ENCODE data around the gene BCORL1.

The BCORL1 gene

DNA sequence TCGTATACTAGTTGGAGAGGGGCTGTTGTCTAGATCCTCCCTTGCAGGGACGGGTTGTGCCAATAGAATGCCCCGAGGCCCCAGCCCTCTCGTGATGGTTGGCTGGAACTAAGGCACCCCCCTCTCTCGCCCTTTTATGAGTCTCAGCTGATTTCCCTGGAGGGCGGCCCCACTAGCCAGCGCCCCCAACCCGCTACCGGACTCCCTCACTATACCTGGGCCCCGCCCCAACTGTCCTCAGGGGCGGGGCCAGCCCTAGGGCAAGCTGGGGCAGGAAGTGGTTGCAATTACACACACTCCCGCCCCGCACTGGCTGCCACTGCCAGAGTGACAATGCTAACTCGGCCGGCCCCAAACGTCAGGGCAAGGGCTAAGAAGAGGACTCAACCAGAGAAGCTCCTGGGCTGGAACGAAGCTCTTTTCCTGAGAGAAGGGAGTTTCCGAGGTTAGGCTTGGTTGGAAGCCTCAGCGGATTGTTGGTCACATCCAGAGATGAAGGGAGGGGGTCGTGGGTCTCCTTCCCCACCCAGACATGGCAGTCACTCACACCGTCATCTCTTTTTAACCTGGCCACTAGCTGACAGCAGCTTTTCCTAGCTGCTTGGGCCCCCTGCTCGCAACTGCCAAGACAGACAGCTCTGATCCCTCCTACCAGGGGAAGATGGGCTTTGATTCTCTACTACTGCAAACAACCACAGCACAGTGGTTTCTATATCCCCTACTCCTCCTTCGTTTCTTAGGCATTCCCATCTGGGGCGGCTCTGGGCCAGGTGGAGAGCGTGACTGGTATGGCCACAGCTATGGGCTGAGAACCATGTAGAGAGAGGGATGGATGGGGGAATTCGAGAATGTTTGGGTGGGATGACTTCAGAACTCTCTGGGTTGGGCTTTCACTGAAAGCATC lies 21.0 kb upstream of the BCORL1 start:
- no peak for DNase-seq (ENCODE audit: low spot score)

DNA sequence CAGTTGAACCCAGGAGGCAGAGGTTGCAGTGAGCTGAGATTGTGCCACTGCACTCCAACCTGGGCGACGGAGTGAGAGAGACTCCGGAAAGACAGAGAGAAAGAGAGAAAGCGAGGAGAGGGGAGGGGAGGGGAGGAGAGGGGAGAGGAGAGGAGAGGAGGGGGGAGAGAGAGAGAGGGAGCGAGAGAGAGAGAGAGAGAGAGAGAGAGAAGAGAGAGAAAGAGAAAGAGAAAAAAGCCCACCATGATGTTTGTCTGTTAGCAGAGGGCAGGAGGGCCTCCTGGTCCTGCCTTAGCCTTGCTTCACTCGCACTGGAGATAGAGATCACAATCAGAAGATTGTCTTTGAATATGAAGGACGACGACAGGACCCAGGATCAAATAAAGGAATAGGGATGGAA lies 18.7 kb upstream of the BCORL1 start:
- DNase-seq (ENCODE audit: low spot score): no peak

DNA sequence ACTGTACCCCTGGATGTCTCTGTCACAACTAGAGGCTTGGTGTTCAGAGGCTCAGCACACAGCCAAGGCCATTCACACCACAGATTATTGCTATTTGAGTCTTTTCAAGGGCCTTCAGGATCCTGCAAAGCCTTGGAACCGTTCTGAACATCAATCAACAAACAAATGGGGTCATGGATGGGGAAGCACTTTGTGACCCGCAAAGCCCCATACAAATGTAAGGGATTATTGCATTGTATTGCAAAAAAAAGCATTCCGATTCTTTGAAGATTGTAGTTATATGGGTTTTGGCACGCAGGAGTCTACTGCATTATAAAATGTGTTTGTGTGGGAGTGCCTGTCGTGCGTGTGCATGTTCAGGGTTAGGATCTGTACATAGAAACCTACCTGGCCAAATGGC lies 17.3 kb upstream of the BCORL1 start:
- no peak for DNase-seq (ENCODE audit: low spot score)

DNA sequence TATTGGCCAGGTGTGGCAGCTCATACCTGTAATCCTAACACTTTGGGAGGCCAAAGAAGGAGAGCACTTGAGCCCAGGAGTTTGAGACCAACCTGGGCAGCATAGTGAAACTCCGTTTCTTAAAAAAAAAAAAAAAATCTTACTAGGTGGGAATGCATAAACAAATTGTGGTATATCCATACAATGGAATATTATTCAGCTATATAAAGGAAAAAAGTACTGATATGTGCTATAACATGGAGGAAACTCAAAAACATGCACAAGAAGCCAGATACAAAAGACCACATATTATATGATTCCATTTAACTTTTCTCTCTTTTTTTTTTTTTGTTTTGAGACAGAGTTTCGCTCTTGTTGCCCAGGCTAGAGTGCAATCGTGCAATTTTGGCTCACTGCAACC lies 13.5 kb upstream of the BCORL1 start:
- DNase-seq (ENCODE audit: low spot score): no peak

DNA sequence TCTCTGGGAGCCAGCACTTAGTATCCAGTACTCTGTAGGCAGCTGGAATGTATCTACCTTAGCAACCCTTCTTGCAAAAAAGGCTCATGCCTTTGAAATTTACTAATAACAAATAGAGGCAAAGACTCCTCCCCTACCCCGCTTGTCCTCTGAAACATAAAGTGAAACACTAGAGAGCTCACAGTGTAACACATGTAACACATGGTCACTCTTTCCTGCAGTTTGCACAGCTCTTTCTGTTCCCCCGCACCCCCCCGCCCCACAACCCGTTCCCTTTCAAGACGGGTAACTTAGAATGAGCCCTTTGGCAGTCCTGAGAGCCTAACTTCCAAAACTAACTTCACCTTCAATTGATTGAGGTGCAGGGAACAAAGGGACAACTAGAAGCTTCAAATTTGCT lies 6.0 kb upstream of the BCORL1 start:
- no peak for DNase-seq (ENCODE audit: low spot score)

DNA sequence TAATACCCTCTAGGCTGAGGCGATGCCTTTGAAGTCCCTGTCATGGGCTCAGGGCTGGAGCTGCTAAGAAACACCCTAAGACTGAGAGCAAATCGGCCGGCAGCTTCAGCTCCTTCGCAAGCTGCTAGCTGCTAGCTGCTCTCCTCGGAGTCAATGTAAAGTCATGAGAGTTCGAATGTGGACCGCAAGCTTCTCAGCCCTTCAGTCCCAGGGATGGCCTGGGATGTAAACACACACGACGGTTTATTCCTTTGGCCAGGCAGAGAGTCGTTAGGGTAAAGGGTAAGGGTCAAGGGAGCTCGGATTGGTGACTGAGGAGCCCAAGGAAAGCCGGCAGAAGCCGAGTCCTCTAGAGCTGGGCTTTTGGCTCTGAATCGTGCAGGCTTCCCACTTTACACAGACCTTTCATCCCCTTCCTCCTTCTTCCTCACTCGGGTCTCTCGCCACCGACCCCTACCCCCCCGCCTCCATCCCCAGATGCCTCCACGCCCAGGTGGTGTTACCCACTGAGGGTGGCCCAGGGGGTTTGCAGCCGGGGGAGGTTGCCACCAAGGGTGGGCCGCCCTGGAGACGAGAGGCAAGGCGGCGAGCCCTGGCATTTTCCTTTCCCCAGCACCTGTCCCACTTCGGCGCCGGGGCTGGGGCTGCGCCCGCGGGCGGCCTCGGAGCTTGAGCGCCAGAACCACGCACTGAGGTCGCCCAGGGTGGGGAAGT lies 3.1 kb upstream of the BCORL1 start:
- DNase-seq (ENCODE audit: low spot score): peak; percentile 31

DNA sequence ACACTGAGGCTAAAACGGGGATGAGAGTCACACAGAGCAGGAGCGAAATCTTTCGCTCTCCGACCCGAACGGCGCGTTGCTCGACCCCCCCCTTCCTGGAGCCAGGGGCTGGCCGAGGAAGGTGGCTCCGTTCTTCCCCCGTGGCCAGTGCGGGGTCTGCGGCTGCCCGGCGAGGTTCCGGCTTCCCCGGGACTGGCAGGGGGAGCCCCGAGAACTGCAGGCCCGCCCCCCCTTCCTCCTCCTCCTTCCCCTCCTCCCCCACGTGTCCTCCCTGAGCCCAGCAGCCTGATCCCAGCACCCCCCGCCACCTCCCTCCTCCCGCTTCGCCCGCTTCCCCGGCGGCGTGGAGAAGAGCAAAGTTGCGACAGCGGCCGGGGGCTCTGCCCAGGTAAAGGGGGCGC lies 2.4 kb upstream of the BCORL1 start:
- DNase-seq (ENCODE audit: low spot score): no peak

DNA sequence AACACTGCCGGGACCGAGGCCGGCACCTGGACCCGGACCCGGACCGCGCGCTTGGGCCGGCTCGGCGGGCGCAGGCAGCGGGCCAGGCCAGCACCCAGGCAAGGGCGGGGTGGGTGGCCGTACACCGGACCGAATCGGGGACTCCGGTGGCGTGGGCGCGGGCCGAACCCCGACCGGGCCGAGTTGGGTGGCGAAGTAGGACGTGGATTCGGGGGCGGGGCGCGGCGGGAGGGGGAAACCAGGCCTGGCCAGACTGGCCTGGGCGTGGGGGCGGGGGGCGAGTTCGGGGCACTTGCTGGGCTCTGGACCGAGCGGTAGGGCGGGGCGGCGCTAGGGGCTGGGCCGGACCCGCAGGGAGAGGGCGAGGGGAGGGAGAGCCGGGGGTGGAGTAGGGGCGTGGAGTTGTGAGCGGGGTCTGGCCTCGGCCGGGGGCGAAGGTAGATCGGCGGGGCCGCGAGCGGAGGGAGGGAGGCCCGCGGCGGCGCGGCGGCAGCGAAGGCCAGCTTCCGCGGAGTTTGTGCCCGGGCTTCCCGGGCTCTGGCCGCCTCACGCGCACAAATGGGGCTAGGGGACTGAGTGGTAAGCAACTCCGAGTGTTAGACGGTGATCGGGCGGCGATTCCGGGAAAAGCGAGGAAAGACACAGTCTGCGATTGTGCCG lies 1.8 kb upstream of the BCORL1 start:
- peak; percentile 18 for DNase-seq (ENCODE audit: low spot score)

DNA sequence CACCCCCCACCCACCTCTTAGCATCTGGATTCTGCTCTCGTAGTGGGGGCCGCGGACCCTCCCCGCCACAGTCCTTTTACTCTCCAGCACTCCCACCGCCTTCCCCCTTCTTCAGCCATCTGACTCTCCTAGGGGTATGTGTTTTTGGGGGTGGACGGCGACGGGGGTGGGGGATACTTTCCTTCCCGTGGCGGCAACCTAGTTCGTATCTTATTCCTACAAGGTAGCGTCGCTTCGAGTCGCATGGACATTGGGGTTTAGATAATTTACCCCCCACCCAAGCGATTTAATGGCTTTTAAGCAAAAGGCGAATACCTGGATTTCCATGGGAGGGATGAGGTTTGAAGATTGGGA lies 1.3 kb upstream of the BCORL1 start:
- no peak for DNase-seq (ENCODE audit: low spot score)

DNA sequence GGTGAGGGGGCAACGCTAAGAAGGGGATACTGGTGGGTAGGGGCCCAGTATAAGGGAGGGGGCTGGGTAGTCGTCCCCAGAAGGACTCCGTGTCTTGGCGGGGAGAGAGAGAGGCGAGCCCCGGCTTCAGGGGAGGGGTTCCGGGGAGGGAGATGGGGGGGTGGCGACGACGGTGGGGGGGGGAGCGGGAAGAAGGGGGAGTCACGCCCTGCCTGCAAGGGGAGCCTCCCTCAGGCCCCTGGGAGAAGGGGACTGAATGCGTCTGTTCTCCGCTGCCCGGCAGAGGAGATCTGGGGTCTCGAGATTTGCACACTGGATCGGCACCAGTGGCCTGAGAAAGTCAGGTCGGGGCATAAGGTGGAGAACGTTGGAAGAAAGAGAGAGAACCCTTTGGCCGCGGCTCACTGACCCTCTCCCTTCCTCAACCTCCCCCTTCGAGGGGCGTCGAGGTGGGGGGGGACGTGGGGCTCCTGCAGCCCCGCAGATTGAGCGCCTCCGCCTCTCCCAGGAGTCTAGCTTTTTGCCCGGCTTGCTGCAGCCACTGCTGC lies 609 bp upstream of the BCORL1 start:
- DNase-seq (ENCODE audit: low spot score): peak; percentile 7

DNA sequence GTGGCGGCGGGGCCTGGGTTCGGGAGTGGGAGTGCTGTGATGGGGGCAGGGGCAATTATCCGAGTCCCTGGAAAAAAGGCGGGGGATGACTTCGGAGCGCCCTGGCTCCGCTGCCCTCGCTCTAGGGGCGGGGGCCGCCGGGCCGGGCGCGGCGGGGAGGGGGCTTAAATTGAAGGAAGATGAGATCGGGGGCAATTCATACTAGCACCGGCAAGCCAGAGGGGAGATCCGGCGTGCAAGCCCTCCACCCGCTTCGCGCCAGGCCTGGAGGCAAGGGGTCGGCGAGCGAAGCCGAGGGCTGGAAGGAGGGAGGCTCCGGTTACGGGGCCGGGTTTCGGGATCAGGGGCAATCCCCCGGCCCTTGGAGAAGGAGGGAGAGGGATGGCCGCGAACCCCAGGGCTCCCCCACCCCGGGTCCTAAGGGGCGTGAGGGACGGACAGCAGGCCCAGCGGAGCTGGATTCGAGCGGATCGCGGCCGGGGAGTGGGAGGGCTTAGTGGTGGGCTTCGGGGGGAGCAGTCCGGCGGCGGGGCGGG lies 1.2 kb downstream of the BCORL1 start:
- peak; percentile 24 for DNase-seq (ENCODE audit: low spot score)

DNA sequence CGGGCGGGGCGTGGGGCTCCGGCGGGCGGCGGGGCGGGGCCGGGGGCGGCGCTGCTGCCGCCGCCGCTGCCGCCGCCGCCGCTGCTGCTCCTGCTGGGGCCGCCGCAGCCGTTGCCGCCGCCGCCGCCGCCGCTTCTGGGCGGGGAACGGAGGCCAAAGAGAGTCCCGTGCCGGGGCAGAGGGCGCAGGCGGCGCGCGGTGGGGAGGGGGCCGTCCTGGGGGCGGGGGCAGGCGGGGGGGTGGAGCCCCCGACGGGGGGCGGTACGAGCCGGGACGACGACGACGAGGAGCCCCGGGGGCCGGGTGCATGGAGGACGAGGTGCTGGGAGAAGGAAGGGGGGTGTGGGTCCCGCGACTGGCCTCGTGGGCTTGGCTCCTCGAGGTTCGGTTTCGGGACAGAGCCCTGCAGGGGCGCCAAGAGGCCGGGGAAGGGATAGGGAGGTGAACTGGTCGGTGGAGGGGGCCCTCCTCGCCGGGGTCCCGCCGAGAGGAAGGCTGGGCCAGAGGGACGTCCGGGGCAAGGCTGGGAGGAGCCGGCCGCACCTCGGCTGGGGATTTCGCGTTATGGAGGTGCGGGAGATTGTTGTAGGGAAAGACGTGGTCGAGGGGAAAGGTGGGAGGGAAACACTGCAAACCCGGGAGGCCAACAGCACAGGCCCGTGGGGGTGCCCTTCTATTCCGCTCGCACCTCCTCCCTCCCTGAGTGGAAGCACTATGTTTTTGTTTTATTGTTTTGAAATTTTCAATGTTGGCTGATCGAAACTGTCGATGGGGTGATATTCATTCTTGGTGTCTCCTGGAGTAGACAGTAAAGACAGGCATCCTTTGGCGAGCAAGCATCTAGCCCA lies 1.9 kb downstream of the BCORL1 start:
- no peak for DNase-seq (ENCODE audit: low spot score)

DNA sequence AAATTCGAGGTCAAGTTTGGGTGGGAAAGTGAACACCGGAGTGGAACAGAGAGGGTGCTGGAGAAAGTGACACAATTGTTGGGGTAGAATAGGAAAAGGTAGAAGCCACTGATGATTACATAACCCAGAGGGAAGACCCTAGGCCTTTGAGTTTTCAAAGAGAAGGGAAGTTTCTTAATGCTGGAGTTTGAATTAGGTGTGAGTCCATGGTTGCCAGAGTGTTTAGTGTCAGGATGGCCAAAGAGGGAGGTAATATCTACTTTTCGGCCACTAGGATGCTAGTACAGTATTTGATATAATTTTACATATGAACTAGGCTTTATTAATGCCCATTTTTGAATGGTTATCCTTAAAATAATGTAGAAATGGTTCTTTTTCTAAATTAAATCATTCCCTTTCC lies 5.4 kb downstream of the BCORL1 start:
- DNase-seq (ENCODE audit: low spot score): no peak

DNA sequence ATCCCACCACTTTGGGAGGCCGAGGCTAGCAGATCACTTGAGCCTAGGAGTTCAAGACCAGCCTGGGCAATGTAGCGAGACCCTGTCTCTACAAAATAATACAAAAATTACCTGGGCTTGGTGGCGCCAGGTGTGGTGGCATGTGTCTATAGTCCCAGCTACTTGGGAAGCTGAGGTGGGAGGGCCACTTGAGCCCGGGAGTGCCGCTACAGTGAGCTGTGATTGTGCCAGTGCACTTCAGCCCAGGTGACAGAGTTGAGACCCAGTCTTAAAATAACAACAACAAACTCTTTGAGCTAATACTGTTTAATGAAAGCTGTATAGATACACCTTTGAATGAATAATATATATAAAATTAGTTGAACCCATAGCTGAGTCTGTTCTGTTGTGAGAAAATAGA lies 9.7 kb downstream of the BCORL1 start:
- no peak for DNase-seq (ENCODE audit: low spot score)

DNA sequence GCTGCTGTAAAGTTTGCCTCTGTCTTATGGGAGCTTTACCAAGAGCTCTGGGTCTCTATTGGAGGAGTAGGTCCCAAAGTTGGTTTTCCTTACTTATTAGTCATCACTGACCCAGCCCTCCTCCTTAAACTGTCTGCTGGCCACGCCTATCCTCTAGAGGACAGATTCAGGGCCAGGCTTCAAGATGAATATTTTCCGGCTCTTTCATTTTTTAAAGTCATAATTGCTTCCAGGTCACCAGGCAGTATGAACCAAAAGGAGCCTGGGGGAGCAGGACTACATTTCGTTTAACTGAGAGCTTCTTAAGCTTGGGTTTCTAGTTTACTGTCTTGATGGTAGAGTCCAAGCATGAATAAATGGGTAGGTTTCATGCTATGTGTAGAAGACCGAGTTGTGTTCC lies 13.7 kb downstream of the BCORL1 start:
- DNase-seq (ENCODE audit: low spot score): no peak

DNA sequence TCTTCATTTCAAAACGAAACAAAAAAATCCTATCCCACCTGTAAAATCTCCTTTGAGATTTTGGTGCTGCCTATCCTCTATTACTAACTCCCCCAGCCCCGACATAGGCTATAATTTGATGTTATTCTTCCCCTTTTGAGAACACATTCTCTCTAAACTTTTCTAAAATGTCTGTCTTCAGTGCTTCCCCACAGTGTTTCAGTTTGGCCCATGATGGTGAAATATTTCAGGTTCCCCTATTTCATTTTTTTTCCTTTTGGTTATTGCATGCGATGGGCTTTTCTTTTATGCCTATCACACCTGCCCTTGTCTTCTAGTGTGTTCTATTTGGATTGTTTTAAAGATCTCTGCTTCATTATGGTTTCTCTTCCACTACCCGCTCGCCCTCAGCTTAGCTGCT lies 14.7 kb downstream of the BCORL1 start:
- DNase-seq (ENCODE audit: low spot score): no peak

DNA sequence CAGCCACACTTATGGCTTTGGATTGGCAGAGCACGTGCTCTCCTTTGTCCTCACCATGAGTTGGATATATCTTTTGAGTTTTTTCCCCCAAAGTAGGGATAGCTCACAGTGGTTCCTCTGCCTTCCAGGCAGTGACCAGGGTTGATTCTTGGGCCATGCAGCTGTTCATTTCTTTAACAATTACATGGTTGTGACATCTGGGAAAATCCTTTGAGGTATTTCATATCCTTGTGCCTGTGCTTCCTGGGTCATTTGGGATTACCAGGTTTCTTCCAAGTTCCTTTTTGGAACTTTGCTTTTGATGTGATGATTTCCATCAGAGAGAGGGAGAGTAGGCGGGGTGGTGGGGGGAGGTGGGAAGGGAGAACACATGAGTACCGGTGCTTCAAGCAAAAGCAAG lies 15.6 kb downstream of the BCORL1 start:
- DNase-seq (ENCODE audit: low spot score): no peak

DNA sequence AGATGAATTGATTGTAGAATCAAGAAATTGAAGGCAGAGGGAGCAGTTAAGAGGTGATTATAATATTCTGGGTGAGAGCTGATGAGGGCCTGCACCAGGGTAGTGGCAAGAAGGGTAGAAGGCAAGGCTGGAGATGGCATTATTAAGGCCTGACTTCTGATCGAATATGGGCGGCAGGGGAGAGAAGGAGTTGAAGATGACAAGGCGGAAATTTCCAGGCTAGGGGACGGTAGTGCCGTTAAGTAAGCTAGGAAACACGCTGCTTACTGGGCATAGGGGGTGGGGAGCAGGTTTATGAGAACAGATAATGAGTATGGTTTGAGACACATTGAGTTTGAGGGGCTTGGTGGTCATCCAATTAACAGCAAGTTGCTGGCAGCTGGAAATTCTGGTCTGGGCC lies 19.5 kb downstream of the BCORL1 start:
- DNase-seq (ENCODE audit: low spot score): no peak

DNA sequence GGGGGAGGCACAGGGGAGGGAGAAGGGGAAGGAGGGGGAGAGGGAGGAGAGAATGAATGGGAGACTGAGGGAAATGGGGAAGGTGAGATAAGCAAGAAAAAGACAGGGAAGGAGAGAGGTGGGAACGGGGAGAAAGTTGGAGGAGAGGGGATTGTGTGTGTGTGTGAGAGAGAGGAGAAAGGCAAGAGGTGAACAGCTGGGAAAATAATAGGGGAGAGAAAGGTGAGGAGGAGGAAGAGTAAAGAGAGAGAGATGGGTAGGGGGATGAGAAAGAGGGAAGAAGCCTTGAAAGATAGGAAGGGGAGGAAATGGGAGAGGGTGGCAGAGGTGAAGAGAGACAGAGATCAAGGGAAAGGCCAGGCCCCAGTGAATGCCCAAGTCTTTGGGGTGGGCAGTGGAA lies 20.1 kb downstream of the BCORL1 start:
- DNase-seq (ENCODE audit: low spot score): no peak

DNA sequence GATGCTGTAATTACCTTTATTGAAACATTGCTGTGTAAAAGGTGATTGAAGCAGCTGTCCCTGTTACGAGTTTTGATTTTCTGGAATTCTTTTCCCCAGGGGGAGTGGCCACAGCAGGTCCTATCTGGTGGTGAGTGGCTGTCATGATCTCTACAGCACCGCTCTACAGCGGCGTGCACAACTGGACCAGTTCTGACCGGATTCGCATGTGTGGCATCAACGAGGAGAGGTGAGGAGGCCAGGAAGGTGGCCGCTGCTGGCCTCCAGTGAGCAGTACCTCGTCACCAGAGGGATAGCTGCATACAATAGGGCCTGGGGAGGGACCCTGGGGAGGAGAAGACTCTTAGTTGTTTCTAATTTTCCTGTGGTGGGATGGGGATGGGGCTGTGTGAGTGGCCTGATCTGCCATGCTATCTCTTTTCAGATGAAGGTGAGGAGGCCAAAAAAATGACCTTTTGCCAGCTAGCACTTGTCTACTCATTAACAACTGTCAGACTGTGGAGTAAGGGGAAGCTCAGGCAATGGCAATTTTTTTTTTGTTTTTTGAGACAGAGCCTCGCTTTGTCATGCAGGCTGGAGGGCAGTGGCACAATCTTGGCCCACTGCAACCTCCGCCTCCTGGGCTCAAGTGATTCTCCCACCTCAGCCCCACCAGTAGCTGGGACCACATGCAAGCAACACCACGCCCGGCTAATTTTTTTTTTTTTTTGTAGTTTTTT lies 22.8 kb downstream of the BCORL1 start:
- DNase-seq (ENCODE audit: low spot score): no peak

Data from SK-N-DZ (cell line).